ENCODE results near the gene CHST5.
"Not testable (repeated sequence)": the region's sequence is repeated elsewhere in the genome, so short reads cannot be mapped to it uniquely, and the experiment has no call there.

Gene CHST5

GRCh38 chr16:75548456-75548855, 12.5 kb upstream of the CHST5 start:
- not testable (repeated sequence) for DNase-seq

- no peak for DNase-seq
Measured at GRCh38 chr16:75546293-75546692, 10.4 kb upstream of the CHST5 start.

- not testable (repeated sequence) for DNase-seq
Measured at GRCh38 chr16:75545879-75546278, 10.0 kb upstream of the CHST5 start.

- not testable (repeated sequence) for DNase-seq
Measured at GRCh38 chr16:75542462-75542861, 6.6 kb upstream of the CHST5 start.

- DNase-seq, result no peak
Measured at GRCh38 chr16:75541236-75541635, 5.3 kb upstream of the CHST5 start.

GRCh38 chr16:75538882-75539565, 3.1 kb upstream of the CHST5 start:
- DNase-seq, result not testable (repeated sequence)

- no peak for DNase-seq
Measured at GRCh38 chr16:75537776-75538175, 1.9 kb upstream of the CHST5 start.

- no peak for DNase-seq
Measured at GRCh38 chr16:75535211-75535843, 581 bp downstream of the CHST5 start.

- DNase-seq, result no peak
Measured at GRCh38 chr16:75534560-75535205, 1.2 kb downstream of the CHST5 start.

- no peak for DNase-seq
Measured at GRCh38 chr16:75532791-75533190, 3.1 kb downstream of the CHST5 start.

GRCh38 chr16:75532142-75532765, 3.7 kb downstream of the CHST5 start:
- DNase-seq, result no peak

- no peak for DNase-seq
Measured at GRCh38 chr16:75529959-75530358, 5.9 kb downstream of the CHST5 start.

- no peak for DNase-seq
Measured at GRCh38 chr16:75529056-75529905, 6.6 kb downstream of the CHST5 start.

GRCh38 chr16:75527825-75528299, 8.0 kb downstream of the CHST5 start:
- DNase-seq, result peak; percentile 13

- no peak for DNase-seq
Measured at GRCh38 chr16:75526032-75526790, 9.7 kb downstream of the CHST5 start.

- no peak for DNase-seq
Measured at GRCh38 chr16:75519175-75519574, 16.7 kb downstream of the CHST5 start.

GRCh38 chr16:75516189-75516966, 19.5 kb downstream of the CHST5 start:
- peak; percentile 32 for DNase-seq

- no peak for DNase-seq
Measured at GRCh38 chr16:75514296-75514695, 21.6 kb downstream of the CHST5 start.

GRCh38 chr16:75506574-75506973, 29.3 kb downstream of the CHST5 start:
- no peak for DNase-seq

- DNase-seq, result no peak
Measured at GRCh38 chr16:75506107-75506506, 29.8 kb downstream of the CHST5 start.

- no peak for DNase-seq
Measured at GRCh38 chr16:75503801-75504200, 32.1 kb downstream of the CHST5 start.
